Stimulated activated CD8-positive, alpha-beta memory T cell treated with anti-CD3 and anti-CD28 coated beads, Interleukin-7, amount 100 ng/mL, for 48 hours (primary cell): ENCODE results near the gene LRP5.
"Not testable (repeated sequence)": the region's sequence is repeated elsewhere in the genome, so short reads cannot be mapped to it uniquely, and the experiment has no call there.

Experiments used
- DNase-seq, 2 donors: peaks; one replicate each; pipeline ENCODE4 v3.0.0-alpha.2; 2020; ENCODE audit warnings: low read depth in 1 of 2; ENCODE audit errors: extremely low read depth in 1 of 2

Gene LRP5

GRCh38 chr11:68413591-68413999 is 101.2 kb downstream of the LRP5 start:
- no peak for DNase-seq

- no peak for DNase-seq
These were observed 102.3 kb downstream of the LRP5 start for GRCh38 chr11:68414496-68415221.

- DNase-seq, result no peak
These were observed 103.7 kb downstream of the LRP5 start for GRCh38 chr11:68416070-68416578.

GRCh38 chr11:68418648-68419047 is 106.3 kb downstream of the LRP5 start:
- no peak for DNase-seq

GRCh38 chr11:68420171-68420570 is 107.8 kb downstream of the LRP5 start:
- no peak for DNase-seq

GRCh38 chr11:68423481-68423880 is 111.1 kb downstream of the LRP5 start:
- DNase-seq, result no peak

GRCh38 chr11:68424101-68424632 is 111.8 kb downstream of the LRP5 start:
- DNase-seq, result no peak

- no peak for DNase-seq
These were observed 112.8 kb downstream of the LRP5 start for GRCh38 chr11:68424981-68425865.

- DNase-seq, result no peak
These were observed 113.5 kb downstream of the LRP5 start for GRCh38 chr11:68425866-68426380.

GRCh38 chr11:68429661-68430060 is 117.3 kb downstream of the LRP5 start:
- no peak for DNase-seq

- no peak for DNase-seq
These were observed 118.0 kb downstream of the LRP5 start for GRCh38 chr11:68430384-68430783.

GRCh38 chr11:68430801-68431200 is 118.4 kb downstream of the LRP5 start:
- DNase-seq, result no peak

- no peak for DNase-seq
These were observed 119.7 kb downstream of the LRP5 start for GRCh38 chr11:68431984-68432645.

GRCh38 chr11:68432874-68433273 is 120.5 kb downstream of the LRP5 start:
- no peak for DNase-seq

GRCh38 chr11:68433541-68433940 is 121.2 kb downstream of the LRP5 start:
- DNase-seq, result no peak

- not testable (repeated sequence) for DNase-seq
These were observed 121.8 kb downstream of the LRP5 start for GRCh38 chr11:68434159-68434558.

GRCh38 chr11:68436162-68436888 is 123.9 kb downstream of the LRP5 start:
- no peak for DNase-seq

- DNase-seq, result no peak
These were observed 124.9 kb downstream of the LRP5 start for GRCh38 chr11:68436985-68437926.
